ENCODE data around the gene SMOC1. TPM values are rescaled to one million over a fixed set of nuclear protein-coding genes. Genes with fewer than 3 reads are reported as not detected.

The SMOC1 gene
- total RNA-seq, 3 donors from 2014 or later: 0.30 TPM; not detected in 2

DNA sequence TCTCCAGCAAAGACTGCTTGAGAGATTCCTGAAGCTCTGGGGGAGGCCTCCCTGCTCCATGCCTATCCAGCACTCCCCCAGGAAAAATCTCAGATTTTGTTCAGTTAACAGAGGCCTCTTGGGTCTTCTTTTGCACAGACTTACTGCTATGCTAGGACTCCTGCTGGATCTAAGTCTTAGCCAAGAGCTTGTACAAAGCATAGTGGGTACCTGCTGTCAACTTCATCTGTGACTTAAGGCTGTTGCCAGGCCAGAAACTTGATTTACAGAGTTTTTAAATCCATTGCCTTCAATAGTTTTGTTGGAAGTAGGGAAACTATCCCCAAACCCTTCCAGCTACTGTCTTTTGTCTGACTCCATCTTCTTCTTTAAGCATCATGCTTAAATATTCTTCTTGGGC, 140.5 kb downstream of the SMOC1 start:
- Mint-ChIP-seq H3K4me3 (no peak overlapping the region), H3K36me3 (ENCODE audit: insufficient read depth) (no peaks in the 10 kb centered on the region)

DNA sequence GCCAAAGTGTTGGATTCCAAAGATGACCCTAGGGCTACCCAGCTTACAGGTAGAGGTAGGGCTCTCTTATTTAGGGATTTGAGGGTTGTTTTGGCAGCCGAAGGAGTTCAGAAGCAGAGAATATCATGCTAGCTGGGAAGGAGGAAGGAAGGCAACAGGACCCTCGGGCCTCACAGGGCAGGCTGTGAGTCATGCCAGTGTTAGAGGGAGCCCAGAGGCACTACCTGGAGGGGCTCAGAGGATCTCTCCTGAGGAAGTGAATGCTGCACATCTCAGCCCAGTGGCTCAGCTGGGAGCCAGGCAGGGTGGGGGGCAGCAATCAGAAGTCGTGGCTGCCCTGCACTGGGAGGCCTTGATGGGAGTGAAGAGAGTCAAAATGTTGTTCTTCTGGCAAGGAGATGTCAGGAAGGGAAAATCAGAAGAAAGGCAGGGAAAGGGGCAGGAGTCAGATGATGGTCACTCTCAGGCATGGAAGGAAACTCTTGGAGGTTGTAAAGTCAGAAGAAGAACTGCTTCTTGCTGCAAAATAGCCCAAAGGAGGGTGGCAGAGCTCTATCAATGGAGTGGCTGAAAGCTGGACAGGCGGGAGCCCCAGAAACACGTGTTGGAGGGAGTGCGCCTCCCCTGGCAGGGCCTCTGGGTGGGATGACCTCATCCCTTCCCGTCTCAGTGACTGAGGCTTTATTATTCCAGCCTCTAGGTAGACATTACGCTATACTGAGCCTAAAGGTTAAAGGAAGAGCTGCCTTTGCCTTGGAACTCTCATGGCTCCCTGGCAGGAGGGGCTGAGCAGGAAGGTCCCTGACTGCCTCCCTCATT, 141.3 kb downstream of the SMOC1 start:
- H3K36me3 Mint-ChIP-seq (ENCODE audit: insufficient read depth): no peaks in the 10 kb centered on the region
- no peaks in the 10 kb centered on the region for H3K9me3 Mint-ChIP-seq
- ATAC-seq: no peak
- no peak overlapping the region for H3K4me3 Mint-ChIP-seq
- peaks cover 5% of the 10 kb centered on the region for H3K4me1 Mint-ChIP-seq (ENCODE audit: low read depth)
- DNase-seq: no peak
- peaks cover 1% of the 10 kb centered on the region for H3K27me3 Mint-ChIP-seq (ENCODE audit: low read depth)

More for the DNA sequence above, 140.5 kb downstream of the SMOC1 start:
- ATAC-seq (no peak), DNase-seq (no peak)
- Mint-ChIP-seq H3K4me1 (ENCODE audit: low read depth) (peaks cover 5% of the 10 kb centered on the region), H3K9me3 (no peaks in the 10 kb centered on the region), H3K27me3 (ENCODE audit: low read depth) (peaks cover 9% of the 10 kb centered on the region)

- no peak for ATAC-seq
- Mint-ChIP-seq H3K4me1 (ENCODE audit: low read depth) (peaks cover 5% of the 10 kb centered on the region), H3K9me3 (no peaks in the 10 kb centered on the region), H3K36me3 (ENCODE audit: insufficient read depth) (no peaks in the 10 kb centered on the region), H3K4me3 (no peak overlapping the region), H3K27me3 (ENCODE audit: low read depth) (no peaks in the 10 kb centered on the region)
- no peak for DNase-seq
Observed at GRCh38 chr14:70021548-70022220, 142.5 kb downstream of the SMOC1 start.

DNA sequence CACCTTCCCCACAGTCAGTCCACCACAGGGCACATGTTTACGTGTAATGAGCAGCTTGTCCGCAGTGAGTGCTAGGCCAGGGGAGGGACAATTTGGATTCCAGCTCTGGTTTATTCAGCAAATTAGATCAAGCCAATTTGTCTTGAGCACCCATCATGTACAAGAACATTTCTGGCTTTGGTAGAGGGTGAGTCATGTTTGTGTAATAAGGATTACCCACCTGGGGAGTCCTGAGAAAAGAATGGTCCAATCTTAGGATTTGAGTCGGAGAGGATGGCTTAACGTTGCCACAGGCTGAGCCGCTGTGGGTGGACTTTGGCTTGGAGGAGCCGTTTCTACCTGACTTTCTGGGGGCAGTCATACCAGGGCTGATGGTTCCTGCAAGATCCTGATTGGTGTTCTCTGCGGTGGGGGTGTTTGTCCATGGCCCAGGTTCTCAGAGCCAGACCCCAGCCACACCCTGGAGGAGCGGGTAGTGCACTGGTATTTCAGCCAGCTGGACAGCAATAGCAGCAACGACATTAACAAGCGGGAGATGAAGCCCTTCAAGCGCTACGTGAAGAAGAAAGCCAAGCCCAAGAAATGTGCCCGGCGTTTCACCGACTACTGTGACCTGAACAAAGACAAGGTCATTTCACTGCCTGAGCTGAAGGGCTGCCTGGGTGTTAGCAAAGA, 143.7 kb downstream of the SMOC1 start:
- H3K36me3 Mint-ChIP-seq (ENCODE audit: insufficient read depth): no peaks in the 10 kb centered on the region
- H3K4me1 Mint-ChIP-seq (ENCODE audit: low read depth): peaks cover 4% of the 10 kb centered on the region
- H3K9me3 Mint-ChIP-seq: no peaks in the 10 kb centered on the region
- no peak overlapping the region for H3K4me3 Mint-ChIP-seq
- DNase-seq (no peak), ATAC-seq (no peak)
- H3K27me3 Mint-ChIP-seq (ENCODE audit: low read depth): no peaks in the 10 kb centered on the region

- H3K4me3 Mint-ChIP-seq: no peak overlapping the region
- no peaks in the 10 kb centered on the region for H3K27me3 Mint-ChIP-seq (ENCODE audit: low read depth)
- H3K36me3 Mint-ChIP-seq (ENCODE audit: insufficient read depth): no peaks in the 10 kb centered on the region
- H3K9me3 Mint-ChIP-seq: no peaks in the 10 kb centered on the region
- DNase-seq (no peak), ATAC-seq (no peak)
- peaks cover 1% of the 10 kb centered on the region for H3K4me1 Mint-ChIP-seq (ENCODE audit: low read depth)
Observed at GRCh38 chr14:70023871-70024270, 144.7 kb downstream of the SMOC1 start.

DNA sequence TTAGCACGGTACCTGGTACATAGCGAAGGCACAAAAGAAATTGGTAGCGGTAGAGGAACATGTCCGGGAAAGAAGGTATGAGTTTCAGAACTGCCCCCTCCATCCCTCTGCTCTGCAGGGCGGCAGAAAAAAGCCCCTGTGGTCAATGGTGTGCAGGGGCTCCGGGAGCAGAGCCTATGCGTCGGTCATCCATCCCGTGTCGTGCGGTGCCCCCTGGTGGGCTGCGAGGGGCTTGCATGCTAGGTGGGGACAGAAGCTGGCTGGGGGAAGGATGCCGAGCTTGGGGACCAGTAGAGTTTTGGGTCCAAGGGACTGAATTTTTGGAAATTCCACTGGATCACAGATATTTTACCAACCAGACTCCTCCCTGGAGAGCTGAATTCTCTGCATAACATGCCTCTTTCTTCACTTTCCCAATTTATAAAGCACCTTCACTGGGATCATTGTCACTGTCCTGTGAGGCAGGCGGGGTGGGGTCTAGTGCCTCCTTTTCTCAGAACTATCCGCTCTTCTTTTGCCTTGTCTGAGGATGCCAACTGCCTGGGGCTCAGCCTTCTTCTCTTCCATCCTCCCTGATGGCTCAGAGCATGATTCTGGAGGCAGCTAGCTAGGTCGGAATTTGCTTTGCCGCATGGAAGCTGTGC, 148.7 kb downstream of the SMOC1 start:
- DNase-seq: peak; percentile 44
- Mint-ChIP-seq H3K9me3 (no peaks in the 10 kb centered on the region), H3K27me3 (ENCODE audit: low read depth) (peaks cover 5% of the 10 kb centered on the region), H3K4me3 (no peak overlapping the region), H3K36me3 (ENCODE audit: insufficient read depth) (no peaks in the 10 kb centered on the region), H3K4me1 (ENCODE audit: low read depth) (peaks cover 1% of the 10 kb centered on the region)
- peak; percentile 64 to 65 for ATAC-seq

DNA sequence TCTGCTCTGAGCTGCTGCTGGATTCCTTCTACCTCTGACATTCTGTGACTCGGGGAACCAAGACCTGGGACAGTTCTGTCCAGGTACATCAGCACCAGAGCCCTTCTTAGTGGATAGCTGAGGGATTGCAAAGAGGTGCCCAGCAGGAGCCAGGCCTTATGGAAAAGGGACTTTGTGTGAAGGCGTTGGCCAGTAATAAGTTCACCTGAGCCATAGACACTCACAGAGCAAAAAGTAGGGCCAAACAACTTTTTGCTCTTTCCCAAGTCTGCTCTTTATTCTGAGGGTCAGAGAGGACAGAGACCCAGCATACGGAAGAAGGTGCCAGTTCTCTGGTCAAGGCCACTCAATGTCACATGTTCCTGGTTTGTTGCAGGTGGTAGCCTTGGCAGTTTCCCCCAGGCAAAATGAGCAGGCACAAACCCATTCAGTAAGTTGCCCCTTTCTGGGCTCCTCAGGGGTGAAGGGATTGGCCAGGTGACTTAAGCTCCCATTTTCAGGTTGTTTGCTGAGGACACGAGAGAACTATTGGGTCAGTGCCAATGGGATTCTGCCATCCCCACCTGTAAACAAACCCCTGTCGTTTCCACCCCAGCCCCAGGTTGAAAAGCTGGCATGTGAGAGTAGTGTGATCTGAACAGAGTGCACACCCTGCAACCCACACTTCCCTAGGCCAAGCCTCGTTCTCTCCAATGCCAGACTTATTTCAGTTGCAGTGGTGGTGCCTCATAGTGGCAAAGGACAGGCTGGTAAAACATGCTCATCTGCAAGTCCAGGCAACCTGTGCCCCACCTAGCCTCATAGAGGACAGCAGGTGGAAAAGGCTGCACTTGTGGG, 150.3 kb downstream of the SMOC1 start:
- H3K4me3 Mint-ChIP-seq: no peak overlapping the region
- peaks cover 7% of the 10 kb centered on the region for H3K27me3 Mint-ChIP-seq (ENCODE audit: low read depth)
- no peak for ATAC-seq
- H3K4me1 Mint-ChIP-seq (ENCODE audit: low read depth): peaks cover 1% of the 10 kb centered on the region
- no peaks in the 10 kb centered on the region for H3K9me3 Mint-ChIP-seq
- H3K36me3 Mint-ChIP-seq (ENCODE audit: insufficient read depth): no peaks in the 10 kb centered on the region
- no peak for DNase-seq

DNA sequence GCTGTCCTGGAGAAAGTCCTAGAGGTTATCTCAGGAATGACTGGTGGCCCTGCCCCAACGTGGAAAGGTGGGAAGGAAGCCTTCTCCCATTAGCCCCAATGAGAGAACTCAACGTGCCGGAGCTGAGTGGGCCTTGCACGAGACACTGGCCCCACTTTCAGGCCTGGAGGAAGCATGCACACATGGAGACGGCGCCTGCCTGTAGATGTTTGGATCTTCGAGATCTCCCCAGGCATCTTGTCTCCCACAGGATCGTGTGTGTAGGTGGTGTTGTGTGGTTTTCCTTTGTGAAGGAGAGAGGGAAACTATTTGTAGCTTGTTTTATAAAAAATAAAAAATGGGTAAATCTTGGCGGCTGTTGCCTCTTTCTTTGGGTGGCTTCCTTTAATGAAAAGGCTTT, 152.8 kb downstream of the SMOC1 start:
- H3K9me3 Mint-ChIP-seq: no peaks in the 10 kb centered on the region
- DNase-seq: no peak
- H3K36me3 Mint-ChIP-seq (ENCODE audit: insufficient read depth): no peaks in the 10 kb centered on the region
- no peak for ATAC-seq
- H3K4me3 Mint-ChIP-seq: no peak overlapping the region
- H3K27me3 Mint-ChIP-seq (ENCODE audit: low read depth): peaks cover 7% of the 10 kb centered on the region
- peaks cover 1% of the 10 kb centered on the region for H3K4me1 Mint-ChIP-seq (ENCODE audit: low read depth)

DNA sequence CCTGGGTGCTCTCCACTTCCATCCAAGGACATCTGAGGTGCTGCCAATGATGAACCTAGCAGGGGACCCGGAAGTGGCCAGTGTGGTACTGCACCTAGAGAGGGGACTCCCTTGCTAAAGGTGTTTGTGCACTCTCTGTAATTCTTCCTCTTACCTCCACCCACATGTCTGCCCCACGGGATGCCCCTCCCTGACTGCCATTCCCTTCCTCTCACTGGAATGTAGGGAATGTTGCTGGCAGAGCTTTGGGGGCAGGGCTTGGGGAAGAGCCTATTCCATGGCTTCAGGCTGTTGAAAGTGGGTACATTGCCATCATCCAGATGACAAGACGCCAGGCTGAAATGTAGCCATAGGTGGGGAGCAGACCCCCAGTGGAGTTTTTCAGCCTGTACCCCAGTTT, 153.2 kb downstream of the SMOC1 start:
- no peaks in the 10 kb centered on the region for H3K9me3 Mint-ChIP-seq
- H3K4me3 Mint-ChIP-seq: no peak overlapping the region

GRCh38 chr14:70033116-70033515, 153.9 kb downstream of the SMOC1 start:
- Mint-ChIP-seq H3K36me3 (ENCODE audit: insufficient read depth) (no peaks in the 10 kb centered on the region), H3K4me3 (no peak overlapping the region), H3K4me1 (ENCODE audit: low read depth) (peaks cover 1% of the 10 kb centered on the region), H3K9me3 (no peaks in the 10 kb centered on the region), H3K27me3 (ENCODE audit: low read depth) (peaks cover 11% of the 10 kb centered on the region)
- ATAC-seq: no peak
- DNase-seq: no peak

More for the DNA sequence above, 153.2 kb downstream of the SMOC1 start:
- H3K27me3 Mint-ChIP-seq (ENCODE audit: low read depth): peaks cover 7% of the 10 kb centered on the region
- no peaks in the 10 kb centered on the region for H3K36me3 Mint-ChIP-seq (ENCODE audit: insufficient read depth)
- peaks cover 1% of the 10 kb centered on the region for H3K4me1 Mint-ChIP-seq (ENCODE audit: low read depth)
- no peak for DNase-seq
- no peak for ATAC-seq

- no peaks in the 10 kb centered on the region for H3K36me3 Mint-ChIP-seq (ENCODE audit: insufficient read depth)
- H3K9me3 Mint-ChIP-seq: no peaks in the 10 kb centered on the region
- no peak overlapping the region for H3K4me3 Mint-ChIP-seq
- no peak for DNase-seq
- H3K27me3 Mint-ChIP-seq (ENCODE audit: low read depth): peaks cover 11% of the 10 kb centered on the region
- no peaks in the 10 kb centered on the region for H3K4me1 Mint-ChIP-seq (ENCODE audit: low read depth)
- no peak for ATAC-seq
Observed at GRCh38 chr14:70033561-70033960, 154.3 kb downstream of the SMOC1 start.

DNA sequence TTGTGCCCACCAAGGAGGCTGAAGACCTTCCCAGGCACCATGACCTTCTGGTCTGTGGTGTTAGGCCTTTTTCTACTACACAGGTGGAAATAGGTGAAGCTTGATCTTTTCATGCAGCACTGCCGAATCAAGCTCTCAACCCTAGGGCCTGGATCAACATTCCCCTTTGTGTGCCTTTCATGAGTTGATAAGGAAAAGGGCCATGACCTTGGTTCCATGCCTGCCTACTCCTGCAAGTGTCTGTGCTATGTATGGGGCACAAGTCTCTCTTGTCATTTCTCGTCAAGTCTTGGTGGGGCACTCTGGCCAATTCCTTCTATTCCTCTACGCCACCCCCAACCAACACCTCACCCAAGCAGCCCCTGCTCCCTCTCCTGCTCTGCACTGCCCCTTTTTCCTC, 155.0 kb downstream of the SMOC1 start:
- DNase-seq (no peak), ATAC-seq (no peak)
- Mint-ChIP-seq H3K9me3 (no peaks in the 10 kb centered on the region), H3K4me3 (no peak overlapping the region), H3K4me1 (ENCODE audit: low read depth) (no peaks in the 10 kb centered on the region), H3K27me3 (ENCODE audit: low read depth) (peaks cover 18% of the 10 kb centered on the region), H3K36me3 (ENCODE audit: insufficient read depth) (no peaks in the 10 kb centered on the region)

- ATAC-seq: no peak
- DNase-seq: no peak
Observed at GRCh38 chr14:70036665-70037064, 157.4 kb downstream of the SMOC1 start.

More at GRCh38 chr14:70036665-70037064, 157.4 kb downstream of the SMOC1 start:
- H3K4me3 Mint-ChIP-seq: no peak overlapping the region
- no peaks in the 10 kb centered on the region for H3K4me1 Mint-ChIP-seq (ENCODE audit: low read depth)
- no peaks in the 10 kb centered on the region for H3K36me3 Mint-ChIP-seq (ENCODE audit: insufficient read depth)
- H3K27me3 Mint-ChIP-seq (ENCODE audit: low read depth): peaks cover 20% of the 10 kb centered on the region
- no peaks in the 10 kb centered on the region for H3K9me3 Mint-ChIP-seq
